Retinal pigment epithelial cell (primary cell): ENCODE measurements around the gene CABP1.

Experiments used
- DNase-seq: peaks from one replicate; pipeline ENCODE4 v3.0.0-alpha.2; 2010; ENCODE audit warnings: low read depth
- H3K4me3 ChIP-seq: 2 replicates; pipeline ENCODE4 v1.5.1; 2011; ENCODE audit warnings: mild to moderate bottlenecking, low read length, control low read depth, moderate library complexity
- CTCF ChIP-seq: conservative IDR thresholded peaks from 2 replicates; pipeline ENCODE4 v1.5.1; 2011; ENCODE audit warnings: low read depth, low read length, control low read depth, inconsistent platforms

Gene CABP1

GRCh38 chr12:120642826-120643225 is 2.4 kb downstream of the CABP1 start:
- DNase-seq = no peak
- H3K4me3 ChIP-seq = no peak overlapping the region
- TF ChIP-seq CTCF = no peak

DNA sequence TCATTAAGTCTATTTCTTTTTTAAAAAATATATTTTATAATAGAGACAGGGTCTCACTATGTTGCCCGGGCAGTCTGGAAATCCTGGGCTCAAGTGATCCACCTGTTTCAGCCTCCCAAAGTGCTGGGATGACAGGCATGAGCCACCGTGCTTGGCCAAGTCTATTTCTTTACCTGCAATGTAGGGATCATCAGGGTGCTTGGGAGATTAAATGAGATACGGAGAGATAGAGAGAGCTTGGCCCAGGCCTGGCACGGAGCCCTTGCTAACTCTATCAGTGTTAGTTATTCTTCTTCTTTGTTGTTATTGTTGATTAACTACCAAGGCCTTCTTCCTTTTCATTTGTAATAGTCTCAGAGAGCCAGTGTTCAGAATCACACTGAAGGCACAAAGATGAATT is 3.1 kb downstream of the CABP1 start:
- TF ChIP-seq CTCF = no peak
- DNase-seq = no peak
- no peak overlapping the region for H3K4me3 ChIP-seq

DNA sequence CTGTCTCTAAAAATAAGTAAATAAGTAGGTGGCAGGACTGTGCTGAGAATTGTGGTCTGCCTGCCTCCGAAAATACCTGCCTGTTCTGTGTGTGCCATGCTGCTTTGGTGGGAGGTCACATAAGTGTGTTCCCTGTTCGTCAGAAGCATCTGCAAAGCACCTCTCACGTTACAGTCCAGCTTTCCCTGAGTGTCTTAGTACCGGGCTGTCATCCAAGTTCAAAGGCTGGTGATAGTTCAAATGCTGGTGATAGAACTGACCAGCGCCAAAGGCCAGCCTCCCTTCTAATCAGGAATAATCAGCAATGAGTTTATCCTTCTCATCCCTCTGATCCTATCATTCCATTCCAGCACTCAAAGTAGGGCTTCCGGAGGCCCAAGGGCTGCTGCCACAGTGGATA is 5.6 kb downstream of the CABP1 start:
- no peak overlapping the region for H3K4me3 ChIP-seq
- no peak for TF ChIP-seq CTCF
- no peak for DNase-seq

GRCh38 chr12:120647375-120647755 is 6.9 kb downstream of the CABP1 start:
- H3K4me3 ChIP-seq = no peak overlapping the region
- no peak for TF ChIP-seq CTCF
- no peak for DNase-seq

DNA sequence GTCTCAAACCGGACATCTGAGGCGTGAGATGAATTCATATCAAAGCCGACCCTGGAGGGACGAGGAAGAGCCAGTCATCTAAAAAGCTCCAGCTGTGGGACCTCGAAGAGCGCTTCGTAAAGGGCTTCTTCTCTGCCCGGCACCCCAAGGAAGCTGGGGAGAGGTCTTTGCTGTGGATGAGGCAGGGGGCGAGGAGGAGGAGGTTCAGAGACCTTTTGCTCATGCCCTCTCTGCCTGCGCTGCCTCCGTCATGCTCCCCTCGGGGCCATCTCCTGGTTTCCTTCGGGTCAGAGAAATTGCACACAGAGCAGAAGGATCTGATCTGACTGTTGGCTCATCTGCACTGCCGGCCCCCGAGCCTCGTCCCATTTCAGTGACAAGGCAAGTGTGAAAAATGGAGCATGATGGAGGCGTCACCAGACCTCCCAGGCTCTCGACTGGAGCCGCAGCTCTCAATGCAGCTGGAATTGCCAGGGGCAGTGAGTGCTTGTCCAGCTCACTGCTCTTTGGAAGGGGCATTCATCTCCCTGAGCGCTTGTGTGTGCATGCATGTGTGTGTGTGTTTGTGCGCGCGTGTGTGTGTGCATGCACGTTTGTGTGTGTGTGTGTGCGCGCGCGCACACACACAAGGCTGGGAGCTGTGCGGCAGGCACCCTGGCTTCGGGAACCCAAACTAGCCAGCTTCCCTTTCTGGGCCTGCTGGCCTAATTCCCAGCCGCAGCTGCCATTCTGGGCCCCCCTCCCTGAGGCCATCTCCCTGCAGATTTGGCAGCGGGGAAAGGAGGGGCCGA is 9.2 kb downstream of the CABP1 start:
- no peak for TF ChIP-seq CTCF
- no peak for DNase-seq
- no peak overlapping the region for H3K4me3 ChIP-seq

- no peak for TF ChIP-seq CTCF
- DNase-seq = no peak
- H3K4me3 ChIP-seq = no peak overlapping the region
These were observed 9.8 kb downstream of the CABP1 start for GRCh38 chr12:120650233-120650690.

DNA sequence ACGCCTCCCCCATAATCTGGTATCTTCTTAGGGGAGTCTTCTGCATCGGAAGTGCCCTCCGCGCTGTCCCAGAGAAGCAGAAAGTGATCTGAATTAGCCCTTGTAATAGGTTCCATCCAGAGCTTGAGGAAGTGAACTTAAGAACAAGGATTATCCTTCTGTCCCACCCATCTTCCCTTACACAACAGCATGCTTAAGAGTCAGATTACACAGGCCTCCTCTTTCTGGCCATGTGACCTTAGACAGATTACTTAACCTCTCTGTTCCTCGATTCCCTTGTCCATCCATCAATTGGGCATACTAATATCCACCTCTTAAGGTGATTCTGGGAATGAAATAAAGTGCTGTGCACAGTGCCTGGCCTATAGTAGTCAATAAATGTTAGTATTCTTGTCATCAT is 11.4 kb downstream of the CABP1 start:
- no peak for DNase-seq
- TF ChIP-seq CTCF = no peak
- no peak overlapping the region for H3K4me3 ChIP-seq
